SU-DHL-6 (cell line): ENCODE data around the gene PDE4C.

Source experiments
- H2AFZ ChIP-seq: fragments of 200-600 bp; sonication (generic); 2 replicates; pipeline ENCODE4 v1.6.1; 2014; ENCODE audit warnings: low read depth, mild to moderate bottlenecking, moderate library complexity, mixed read lengths, antibody characterized with exemption, low read length; ENCODE audit not compliant: severe bottlenecking
- H3F3A ChIP-seq: fragments of 200-600 bp; shearing (Covaris generic); 2 replicates; pipeline ENCODE4 v1.6.0; 2016; ENCODE audit warnings: antibody characterized with exemption, mild to moderate bottlenecking; ENCODE audit not compliant: insufficient read depth
- H3K27ac ChIP-seq: fragments of 200-600 bp; sonication (generic); 2 replicates; pipeline ENCODE4 v1.5.1; 2016; ENCODE audit warnings: low read depth, mild to moderate bottlenecking, low read length, moderate library complexity, mixed read lengths
- H3K27me3 ChIP-seq: fragments of 200-600 bp; sonication (generic), shearing (Covaris generic); 2 replicates; pipeline ENCODE4 v1.6.0; 2014; ENCODE audit warnings: mild to moderate bottlenecking, low read length
- H3K36me3 ChIP-seq: fragments of 200-600 bp; sonication (generic); 2 replicates; pipeline ENCODE4 v1.6.1; 2014; ENCODE audit warnings: mild to moderate bottlenecking, low read length, mixed read lengths
- H3K4me2 ChIP-seq: fragments of 300-600, 200-600 bp; shearing (Covaris generic), sonication (generic); 2 replicates; pipeline ENCODE4 v1.6.0; 2014; ENCODE audit warnings: low read length, low read depth, mild to moderate bottlenecking; ENCODE audit not compliant: poor library complexity, severe bottlenecking
- H3K4me3 ChIP-seq: fragments of 200-600 bp; sonication (generic); 2 replicates; pipeline ENCODE4 v1.5.1; 2014; ENCODE audit warnings: antibody characterized with exemption, low read length, mild to moderate bottlenecking, mixed read lengths; ENCODE audit not compliant: insufficient read depth, poor library complexity, severe bottlenecking
- H3K79me2 ChIP-seq: fragments of 200-600 bp; sonication (generic); 2 replicates; pipeline ENCODE4 v1.6.1; 2014; ENCODE audit warnings: mild to moderate bottlenecking, low read length, moderate library complexity; ENCODE audit not compliant: insufficient read depth
- H3K9ac ChIP-seq: fragments of 200-600 bp; sonication (generic); 2 replicates; pipeline ENCODE4 v1.7.0; 2014; ENCODE audit warnings: mild to moderate bottlenecking, low read length
- H3K9me2 ChIP-seq: fragments of 200-600 bp; sonication (generic); replicated peaks from 2 replicates; pipeline ENCODE4 v1.6.1; 2014; ENCODE audit warnings: low read length; ENCODE audit not compliant: insufficient read depth
- H3K9me3 ChIP-seq: fragments of 200-600 bp; sonication (generic); 2 replicates; pipeline ENCODE4 v1.6.1; 2014; ENCODE audit warnings: low read length, mixed read lengths; ENCODE audit not compliant: insufficient read depth
- H4K20me1 ChIP-seq: fragments of 200-600 bp; sonication (generic); 2 replicates; pipeline ENCODE4 v1.6.1; 2014; ENCODE audit warnings: low read depth, mild to moderate bottlenecking, antibody characterized with exemption, low read length, moderate library complexity, mixed read lengths
- EZH2phosphoT487 ChIP-seq: fragments of 200-600 bp; sonication (generic), shearing (Covaris generic); conservative IDR thresholded peaks from 2 replicates; pipeline ENCODE4 v1.6.1; 2018; ENCODE audit warnings: mild to moderate bottlenecking, antibody characterized with exemption, low read length, moderate library complexity, mixed read lengths
- TF ChIP-seq, protein P1 (sequence below): fragments of 200-600 bp; sonication (generic); IDR thresholded peaks from one replicate; pipeline ENCODE4 v1.5.1; 2017; ENCODE audit warnings: antibody characterized with exemption, mild to moderate bottlenecking, low read length, moderate library complexity; ENCODE audit not compliant: insufficient read depth, poor library complexity, severe bottlenecking

PDE4C gene

GRCh38 chr19:18225355-18225701 lies 910 bp downstream of the PDE4C start:
- Histone ChIP-seq H3K4me3 (peak overlapping the region; percentile 51), H2AFZ (no peak overlapping the region), H3F3A (0 out of 2 replicates have a peak, but pooled peaks cover 6% of the 10 kb centered on the region), H3K27ac (no peak overlapping the region), H3K9ac (peak overlapping the region; percentile 59), H4K20me1 (no peaks in the 10 kb centered on the region), H3K9me3 (no peaks in the 10 kb centered on the region), H3K4me2 (peak overlapping the region; percentile 74), H3K9me2 (no peaks in the 10 kb centered on the region), H3K36me3 (no peaks in the 10 kb centered on the region), H3K79me2 (no peaks in the 10 kb centered on the region), H3K27me3 (no peaks in the 10 kb centered on the region)
- TF ChIP-seq, protein P1, sequence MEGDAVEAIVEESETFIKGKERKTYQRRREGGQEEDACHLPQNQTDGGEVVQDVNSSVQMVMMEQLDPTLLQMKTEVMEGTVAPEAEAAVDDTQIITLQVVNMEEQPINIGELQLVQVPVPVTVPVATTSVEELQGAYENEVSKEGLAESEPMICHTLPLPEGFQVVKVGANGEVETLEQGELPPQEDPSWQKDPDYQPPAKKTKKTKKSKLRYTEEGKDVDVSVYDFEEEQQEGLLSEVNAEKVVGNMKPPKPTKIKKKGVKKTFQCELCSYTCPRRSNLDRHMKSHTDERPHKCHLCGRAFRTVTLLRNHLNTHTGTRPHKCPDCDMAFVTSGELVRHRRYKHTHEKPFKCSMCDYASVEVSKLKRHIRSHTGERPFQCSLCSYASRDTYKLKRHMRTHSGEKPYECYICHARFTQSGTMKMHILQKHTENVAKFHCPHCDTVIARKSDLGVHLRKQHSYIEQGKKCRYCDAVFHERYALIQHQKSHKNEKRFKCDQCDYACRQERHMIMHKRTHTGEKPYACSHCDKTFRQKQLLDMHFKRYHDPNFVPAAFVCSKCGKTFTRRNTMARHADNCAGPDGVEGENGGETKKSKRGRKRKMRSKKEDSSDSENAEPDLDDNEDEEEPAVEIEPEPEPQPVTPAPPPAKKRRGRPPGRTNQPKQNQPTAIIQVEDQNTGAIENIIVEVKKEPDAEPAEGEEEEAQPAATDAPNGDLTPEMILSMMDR: no peak
- TF ChIP-seq EZH2phosphoT487: no peak

GRCh38 chr19:18224525-18225354 lies 1.5 kb downstream of the PDE4C start:
- H3K4me2 ChIP-seq: peak overlapping the region; percentile 74
- H3K79me2 ChIP-seq: no peaks in the 10 kb centered on the region
- H3K4me3 ChIP-seq: peak overlapping the region; percentile 61
- 0 out of 2 replicates have a peak, but pooled peaks cover 6% of the 10 kb centered on the region for H3F3A ChIP-seq
- no peaks in the 10 kb centered on the region for H4K20me1 ChIP-seq
- no peaks in the 10 kb centered on the region for H3K27me3 ChIP-seq
- H2AFZ ChIP-seq: peak overlapping the region; percentile 85
- H3K9me3 ChIP-seq: no peaks in the 10 kb centered on the region
- H3K9me2 ChIP-seq: no peaks in the 10 kb centered on the region
- TF ChIP-seq, protein P1: no peak
- no peak for TF ChIP-seq EZH2phosphoT487
- H3K36me3 ChIP-seq: no peaks in the 10 kb centered on the region
- H3K27ac ChIP-seq: no peak overlapping the region
- H3K9ac ChIP-seq: peak overlapping the region; percentile 59

DNA sequence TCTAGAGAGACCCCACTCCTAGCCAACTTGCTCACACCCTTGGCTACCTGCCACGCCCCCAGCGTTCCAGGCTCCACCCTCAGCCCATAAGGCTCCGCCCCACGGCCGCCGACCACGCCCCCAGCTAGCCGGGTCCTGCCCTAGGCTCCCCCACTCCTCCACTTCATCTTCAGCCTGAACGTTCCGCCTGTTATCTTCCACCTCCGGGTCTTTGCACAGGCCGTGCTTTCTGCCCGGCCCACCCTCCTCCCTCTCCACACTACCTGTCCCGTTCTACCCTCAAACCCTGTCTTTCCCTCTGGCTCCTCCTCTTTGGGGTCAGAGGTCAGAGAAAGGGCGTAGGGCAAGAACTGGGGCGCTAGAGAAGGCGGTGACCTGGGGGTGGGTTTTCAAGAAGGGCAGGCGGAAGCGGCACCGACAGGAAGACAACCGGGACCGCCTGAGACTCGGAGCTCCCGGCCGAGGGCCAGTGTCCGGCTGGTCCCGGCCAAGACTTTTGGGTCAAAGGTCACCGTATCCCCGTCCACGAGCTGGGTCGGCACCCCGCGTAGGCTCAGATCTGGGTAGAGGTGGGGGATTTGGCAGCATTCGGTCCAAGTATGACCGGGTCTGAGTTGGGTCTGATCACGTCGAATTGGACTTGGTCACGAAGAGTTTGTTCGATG lies 2.2 kb downstream of the PDE4C start:
- Histone ChIP-seq H3F3A (0 out of 2 replicates have a peak, but pooled peaks cover 6% of the 10 kb centered on the region), H3K4me3 (peak overlapping the region; percentile 61), H3K27me3 (no peaks in the 10 kb centered on the region), H3K9me3 (no peaks in the 10 kb centered on the region), H3K4me2 (peak overlapping the region; percentile 74), H3K79me2 (no peaks in the 10 kb centered on the region), H4K20me1 (no peaks in the 10 kb centered on the region), H3K36me3 (no peaks in the 10 kb centered on the region), H3K9ac (peak overlapping the region; percentile 59), H2AFZ (peak overlapping the region; percentile 85), H3K27ac (no peak overlapping the region), H3K9me2 (no peaks in the 10 kb centered on the region)
- TF ChIP-seq EZH2phosphoT487: no peak
- TF ChIP-seq, protein P1: no peak
